DMS 273 treated with DMSO at 0.1 percent for 48 hours (cell line): Measurements from ENCODE around the gene USP2.
A peak's percentile ranks its signal among the peaks of the same experiment; 100 is the strongest.

ENCODE experiments used
- DNase-seq: peaks from one replicate; lab custom pipeline; 2025; lab: John Stamatoyannopoulos, UW

USP2 gene

DNA sequence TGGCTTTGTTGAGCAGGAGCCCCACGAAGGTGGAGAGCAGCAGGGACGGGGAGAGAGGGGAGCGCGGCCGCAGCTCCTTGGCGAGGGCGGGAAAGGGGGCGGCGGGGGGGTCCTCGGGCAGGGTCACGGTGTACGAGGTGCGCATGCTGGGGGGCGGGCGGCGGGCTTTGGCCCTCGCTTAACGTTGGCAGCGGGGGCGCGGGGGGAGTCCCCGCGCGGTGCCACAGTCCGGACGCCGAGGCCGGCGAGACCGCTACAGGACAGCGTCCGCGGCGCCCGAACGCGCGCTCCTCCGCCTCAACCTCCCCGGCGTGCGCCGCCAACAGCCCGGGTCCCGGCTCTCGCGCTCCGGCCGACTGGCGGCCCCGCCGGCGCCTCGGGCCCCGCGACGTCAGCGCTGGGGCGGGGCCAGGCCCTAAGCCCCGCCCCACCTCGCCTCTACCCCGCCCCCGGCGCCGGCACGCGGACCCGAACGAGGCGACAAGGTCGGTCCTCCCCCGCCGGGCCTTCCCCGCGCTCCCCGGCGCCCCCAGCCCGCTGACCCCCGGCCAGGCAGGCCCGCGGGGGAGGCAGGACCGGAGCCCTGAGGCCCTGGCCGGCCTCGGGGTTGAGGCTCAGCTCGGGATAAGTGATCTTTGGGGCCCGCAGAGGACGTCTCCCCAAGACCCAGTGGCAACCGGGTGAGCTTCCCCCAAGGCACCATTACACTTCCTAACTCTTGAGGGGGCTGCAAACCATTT, 17.5 kb downstream of the USP2 start:
- DNase-seq = no peak

DNA sequence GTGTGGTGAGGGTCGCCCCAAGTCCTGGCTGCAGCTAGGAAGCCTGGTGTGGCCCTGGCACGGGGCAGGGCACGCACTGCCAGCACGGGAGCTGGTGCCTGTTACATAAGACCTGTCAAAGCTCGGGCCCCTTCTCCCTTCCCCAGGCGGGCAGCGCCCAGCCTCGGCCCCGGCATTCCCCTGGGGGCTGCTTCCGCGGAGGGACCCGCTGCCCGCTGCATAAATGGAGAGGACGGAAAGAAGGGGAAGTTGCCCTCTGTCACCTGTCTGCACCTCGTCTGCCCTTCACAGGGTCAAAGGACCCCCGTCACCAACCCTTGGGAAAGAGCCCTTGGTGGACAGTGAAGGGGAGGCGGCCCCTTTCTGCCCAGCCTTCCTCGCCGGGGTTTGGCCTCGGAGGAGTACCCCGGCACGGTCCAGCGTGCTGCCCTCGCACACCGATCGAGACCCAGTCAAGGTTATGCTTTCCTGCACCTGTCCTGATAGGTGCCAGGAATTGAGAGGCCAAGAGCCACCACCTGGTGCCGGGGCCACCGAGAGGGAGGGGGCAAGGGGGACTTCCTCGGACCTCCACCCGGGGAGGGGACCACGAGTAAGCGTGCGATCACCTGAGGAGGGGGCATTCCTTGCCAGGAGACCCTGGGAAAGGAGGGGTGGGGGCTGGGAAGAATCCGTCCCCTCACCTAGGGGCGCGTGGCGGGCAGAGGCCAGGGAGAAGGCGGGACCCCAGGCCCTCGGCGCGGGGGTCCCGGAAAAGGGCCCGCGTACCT, 18.2 kb downstream of the USP2 start:
- DNase-seq = no peak

DNA sequence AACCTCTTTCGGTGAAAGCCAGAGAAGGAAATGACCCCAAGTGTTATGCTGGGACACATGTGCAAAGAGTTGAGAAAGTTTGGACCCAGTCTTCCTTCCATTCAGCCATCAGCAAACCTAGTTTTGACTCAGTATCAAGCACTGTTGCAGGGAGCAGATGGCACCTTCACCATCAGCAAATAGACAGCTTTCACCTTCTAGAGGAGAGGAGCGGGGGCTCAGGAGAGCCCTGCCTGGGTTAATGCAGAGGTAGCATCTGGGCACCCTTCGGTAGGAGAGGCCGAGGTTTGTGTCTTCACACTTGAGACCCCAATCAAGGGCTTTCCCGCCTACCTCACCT, 18.8 kb downstream of the USP2 start:
- no peak for DNase-seq

DNA sequence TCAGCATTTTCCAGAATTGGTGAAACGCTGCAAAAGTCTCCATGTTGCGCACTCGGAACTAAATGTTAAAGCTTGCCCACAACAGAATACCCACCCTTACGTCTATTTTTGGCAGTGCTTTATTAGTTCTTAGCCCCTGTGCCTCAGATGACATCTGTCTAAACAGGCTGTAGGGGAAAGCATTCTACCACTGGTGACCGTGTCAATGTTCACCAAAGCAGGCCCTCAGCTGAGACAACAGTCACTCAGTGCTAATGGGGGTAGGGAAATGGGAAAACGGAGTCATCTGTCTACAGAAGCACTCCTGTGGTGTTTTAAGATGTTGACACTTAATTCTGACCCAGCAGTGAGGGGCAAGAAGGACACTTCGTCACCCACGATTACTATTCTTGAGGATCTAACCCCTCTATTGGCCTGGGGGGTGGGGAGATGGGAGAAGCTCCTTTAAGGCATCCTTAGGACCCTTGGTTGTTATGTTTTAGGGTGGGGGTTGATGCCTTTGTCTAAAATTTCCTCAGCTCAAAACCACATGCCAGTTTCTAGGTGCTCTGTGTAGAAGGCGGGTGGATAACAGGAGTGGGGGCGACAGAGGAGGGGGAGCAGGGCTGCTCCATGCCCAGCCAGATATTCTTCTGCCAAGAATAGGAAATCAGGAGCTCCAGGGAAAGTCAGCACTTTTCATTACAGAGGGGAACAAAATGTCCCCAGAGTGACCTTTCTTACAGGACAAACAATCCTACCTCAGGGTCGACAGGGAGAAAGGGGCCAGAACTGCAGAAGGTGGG, 19.4 kb downstream of the USP2 start:
- no peak for DNase-seq

DNA sequence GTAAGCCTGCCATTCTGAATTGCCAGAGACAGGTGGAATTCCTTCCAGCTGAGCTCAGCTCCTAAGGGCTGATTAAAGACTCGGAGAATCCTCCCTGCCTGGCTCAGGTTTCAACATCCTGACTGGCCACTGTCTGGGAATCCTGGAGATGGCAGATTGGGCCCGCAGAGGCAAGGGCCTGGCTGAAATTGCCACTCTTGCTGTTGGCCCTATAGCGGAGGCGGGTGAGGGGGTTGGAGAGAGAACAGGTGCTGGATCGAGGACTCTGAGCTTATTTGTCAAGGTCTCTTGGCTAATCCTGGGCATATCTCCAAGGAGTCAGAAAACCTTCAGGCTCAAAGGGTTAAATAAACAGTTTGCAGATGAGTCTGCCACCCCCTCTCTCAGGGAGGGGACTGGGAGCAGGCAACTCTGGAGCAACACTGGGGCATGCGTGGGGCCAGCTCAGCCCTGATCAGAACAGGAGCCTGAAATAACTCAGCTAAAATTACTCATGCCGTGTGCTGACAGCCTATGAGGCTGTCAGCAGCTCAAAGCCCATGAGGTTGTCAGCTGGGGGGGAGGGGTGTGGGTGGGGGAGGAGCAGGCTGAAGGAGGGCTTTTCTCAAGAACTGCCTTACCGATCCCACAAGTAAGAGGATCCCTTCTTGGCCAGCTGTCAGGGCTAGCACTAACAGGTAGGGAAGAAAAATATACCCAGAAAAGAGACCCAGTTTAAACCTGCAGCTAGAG, 20.3 kb downstream of the USP2 start:
- DNase-seq = peak; percentile 82

DNA sequence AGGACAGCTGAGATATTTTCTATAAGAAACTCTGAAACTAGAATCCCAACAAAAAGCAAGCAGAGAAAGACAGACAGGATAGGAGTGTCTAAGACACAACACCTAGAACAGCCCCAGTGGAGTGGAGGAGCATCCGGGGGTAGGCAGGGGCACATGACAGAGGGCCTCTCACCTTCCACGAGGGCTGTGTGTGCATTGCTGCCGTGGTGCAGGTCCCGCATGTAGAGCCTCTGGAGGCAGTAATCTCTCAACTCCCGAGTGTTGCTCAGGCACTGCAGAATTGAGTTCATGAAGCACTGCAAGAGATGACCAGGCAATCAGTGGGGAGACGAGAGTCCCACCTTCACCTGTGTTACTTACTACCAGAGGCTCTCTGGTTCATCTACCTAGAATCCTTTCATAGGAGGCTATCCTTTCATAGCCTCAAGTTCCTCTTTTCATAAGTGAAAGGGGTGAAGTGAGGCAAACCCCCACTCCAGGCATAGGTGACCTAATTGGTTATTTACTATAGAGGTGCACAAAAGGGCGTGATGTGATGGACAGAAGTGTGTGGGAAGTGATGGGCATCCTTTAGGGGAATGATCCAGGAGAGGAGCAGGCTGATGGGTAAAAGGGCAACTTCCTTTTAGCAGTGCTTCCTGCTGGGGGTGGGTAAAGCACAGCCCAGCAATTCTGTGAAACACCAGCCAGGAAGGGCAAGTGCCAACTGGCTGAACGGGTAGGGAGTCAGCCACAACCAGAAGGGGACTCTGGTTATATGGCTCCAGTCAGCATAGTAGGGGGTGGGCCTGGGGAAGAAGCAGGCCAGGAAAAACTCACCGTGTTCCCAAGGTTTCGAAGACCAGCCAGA, 21.9 kb downstream of the USP2 start:
- DNase-seq = no peak

DNA sequence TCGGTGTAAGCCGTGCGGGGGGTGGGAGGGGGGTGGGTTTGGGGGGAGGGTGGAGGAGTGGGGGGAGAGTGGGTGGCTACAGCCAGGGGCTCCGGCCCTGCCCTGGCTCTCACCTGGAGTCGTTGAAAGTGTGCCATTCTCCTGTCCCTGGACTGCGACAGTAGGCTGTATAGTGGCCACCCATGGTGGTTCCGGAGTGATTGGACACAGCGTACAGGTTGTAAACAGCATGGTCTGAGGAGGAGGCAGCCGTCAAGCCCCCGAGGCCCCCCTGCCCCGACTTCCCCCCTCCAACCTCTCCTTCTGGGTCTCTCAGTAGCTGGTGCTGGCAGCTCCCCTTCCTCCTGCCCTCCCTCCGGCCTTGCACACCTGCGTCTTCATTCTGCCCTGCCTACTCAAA, 24.4 kb downstream of the USP2 start:
- DNase-seq = no peak

DNA sequence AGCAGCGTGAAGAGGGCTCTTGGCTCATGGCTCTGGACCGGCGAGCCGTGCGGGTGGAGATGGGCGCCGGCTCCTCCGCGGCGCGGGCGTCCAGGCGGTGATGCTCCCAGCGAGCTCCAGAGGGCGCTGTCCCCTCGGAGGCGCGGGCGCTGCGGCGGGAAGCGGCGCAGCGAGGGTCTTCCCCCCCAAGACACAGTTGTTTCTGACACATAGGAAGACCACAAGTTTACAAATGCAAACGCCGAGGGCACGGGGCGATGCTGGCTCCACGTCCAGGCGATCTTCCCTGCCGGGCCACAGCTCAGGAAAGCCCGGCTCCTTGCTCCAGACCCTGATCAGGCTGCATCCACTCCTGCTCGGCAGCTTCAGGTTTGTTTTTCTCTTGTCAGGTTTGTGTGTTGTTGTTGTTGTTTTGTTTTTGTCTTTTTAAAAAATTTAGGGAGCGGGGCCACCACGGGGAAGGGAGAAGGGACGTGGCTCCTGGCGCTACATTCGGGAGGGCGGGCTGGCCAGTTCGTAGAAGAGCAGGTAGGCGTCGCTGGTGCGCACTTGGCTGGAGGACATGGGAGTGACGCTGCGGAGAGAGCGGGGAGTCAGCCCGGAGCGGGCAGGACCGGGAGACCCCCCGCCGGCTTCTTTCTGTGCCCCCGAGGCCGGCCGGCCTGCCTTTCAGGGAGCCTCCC, 25.0 kb downstream of the USP2 start:
- DNase-seq = no peak

DNA sequence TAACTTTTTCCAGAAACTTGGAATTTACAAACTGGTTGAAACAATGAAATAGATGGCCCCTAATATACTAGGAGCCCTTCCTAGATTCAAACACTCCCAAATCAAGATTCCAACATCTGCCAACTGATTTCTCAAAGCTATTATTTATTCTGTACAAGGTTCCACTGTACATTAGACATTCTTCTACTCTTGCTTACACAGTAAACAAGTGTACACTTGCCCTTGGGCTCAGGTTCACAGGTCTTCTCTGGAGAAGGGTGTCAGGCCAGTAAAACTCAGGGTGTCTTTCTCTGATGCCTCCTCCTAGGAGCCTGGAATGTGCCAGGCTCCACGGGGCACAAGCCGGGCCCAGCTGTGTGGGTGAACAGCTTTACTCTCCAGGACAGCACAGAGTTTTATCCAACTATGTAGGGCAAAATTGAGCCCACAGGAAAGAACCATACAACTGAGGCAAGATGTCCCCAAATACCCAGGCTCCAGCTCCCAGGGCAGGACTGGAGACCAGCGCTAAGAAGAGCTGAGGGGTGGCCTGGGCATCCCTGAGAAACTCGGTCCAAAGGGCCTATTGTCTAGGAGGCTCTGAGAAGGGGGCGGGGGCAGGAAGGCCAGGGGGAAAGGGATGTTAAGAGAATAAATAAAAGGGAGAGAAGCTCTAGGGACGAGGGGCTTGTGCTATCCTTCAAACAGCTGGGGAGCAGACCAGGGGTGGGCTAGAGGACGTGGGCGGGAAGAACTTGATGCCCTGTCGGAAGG, 26.2 kb downstream of the USP2 start:
- DNase-seq = no peak

DNA sequence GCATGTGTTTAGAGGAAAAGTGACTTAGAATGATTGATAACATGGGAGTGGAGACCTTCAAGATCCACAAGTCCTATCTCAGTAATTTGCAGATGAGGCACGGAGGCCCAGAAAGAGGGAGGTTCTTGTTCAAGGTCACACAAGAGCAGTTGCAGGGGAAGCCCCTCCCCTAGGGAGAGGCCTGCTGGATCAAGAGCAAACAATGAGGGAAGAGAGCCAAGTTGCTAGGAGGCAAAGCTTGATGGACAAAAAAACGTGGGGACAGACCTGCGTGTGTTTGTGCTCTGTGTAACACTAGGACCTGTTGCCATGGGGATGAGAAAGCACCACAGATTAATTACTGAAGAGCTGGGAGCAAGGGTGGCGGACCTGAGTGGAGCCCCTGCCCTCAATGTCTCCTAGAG, 28.6 kb downstream of the USP2 start:
- no peak for DNase-seq

DNA sequence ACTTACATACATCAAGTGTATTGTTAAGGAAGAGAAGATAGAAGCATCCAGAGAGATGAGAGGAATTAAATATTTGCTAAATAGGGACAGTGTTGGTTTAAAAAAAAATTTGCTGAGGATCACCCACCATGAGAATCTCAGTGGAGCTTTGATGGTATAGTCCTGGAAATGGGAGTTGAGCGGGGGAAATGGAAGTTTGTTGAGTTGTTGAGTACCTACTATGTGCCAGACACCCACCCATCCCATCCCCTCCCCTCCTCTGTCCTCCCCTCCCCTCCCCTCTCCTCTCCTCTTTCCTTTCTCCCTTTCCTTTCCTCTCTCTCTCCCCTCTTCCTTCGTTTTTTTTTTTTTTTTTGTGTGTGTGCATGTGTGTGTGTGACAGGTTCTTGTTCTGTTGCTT, 30.3 kb downstream of the USP2 start:
- no peak for DNase-seq

DNA sequence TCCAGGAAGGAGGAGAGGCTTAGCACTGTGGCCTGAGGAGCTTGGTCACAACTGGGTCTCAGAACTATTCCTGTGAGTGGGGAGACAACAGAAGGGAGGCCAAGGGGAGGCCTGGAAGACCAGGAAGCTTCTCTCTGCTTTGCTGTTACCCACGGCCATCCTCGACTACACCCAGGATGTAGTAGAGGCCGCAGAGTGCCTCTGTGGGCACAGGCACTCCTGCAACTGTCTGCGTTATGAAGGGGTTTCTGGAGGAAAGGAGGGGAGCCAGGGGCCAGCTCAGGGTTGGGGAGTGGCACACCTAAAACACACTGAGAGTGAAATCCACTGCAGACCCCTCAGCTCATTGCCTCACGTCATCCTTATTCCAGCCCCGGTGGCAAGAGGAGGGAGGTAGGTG, 31.2 kb downstream of the USP2 start:
- DNase-seq = no peak

DNA sequence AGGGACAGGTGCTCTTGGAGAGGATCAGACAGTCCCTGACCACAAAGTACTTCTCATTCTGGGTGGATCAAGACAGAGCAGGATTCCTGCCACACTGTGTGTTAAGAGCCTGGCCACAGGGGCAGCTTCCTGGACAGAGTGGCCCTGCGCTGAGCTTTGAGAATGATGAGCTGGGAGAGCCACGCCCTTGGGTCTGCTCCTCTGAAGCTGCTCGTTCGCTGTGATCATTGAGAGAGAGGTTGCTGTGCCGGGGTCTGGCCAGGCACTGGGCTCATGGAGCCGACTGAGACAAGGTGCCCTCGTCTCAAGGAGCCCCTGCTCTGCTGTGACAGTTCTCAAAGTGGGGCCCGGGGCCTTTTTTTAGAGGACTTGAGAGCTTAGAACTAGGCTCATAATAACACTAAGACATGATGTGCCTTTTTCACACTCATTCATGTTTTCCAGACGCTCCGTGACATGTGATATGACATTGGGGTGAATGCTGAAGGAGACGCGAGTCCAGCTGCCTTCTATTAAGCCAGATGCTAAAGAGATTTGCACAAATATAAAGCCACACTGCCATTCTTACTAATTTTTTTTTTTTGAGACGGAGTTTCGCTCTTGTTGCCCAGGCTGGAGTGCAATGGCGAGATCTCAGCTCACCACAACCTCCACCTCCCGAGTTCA, 33.4 kb downstream of the USP2 start:
- no peak for DNase-seq

DNA sequence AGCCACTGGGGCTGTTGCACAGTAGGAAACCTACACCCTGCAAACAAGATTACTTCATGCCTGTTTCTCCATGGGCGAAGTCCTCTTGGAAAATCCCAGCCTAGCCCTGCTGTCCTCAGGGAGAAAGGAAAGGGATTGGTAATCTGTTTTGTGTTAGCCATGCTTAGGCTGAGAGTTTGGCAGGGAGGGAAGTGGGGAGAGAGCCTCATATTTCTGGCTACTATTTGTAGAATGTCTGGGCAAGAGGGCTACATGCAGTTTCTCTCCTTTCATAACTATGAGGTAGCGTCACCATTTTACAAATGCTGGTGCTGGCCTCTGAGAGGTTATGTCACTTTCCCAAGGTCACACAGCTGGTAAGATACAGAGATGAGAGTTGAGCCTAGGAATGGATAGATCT, 34.2 kb downstream of the USP2 start:
- no peak for DNase-seq

DNA sequence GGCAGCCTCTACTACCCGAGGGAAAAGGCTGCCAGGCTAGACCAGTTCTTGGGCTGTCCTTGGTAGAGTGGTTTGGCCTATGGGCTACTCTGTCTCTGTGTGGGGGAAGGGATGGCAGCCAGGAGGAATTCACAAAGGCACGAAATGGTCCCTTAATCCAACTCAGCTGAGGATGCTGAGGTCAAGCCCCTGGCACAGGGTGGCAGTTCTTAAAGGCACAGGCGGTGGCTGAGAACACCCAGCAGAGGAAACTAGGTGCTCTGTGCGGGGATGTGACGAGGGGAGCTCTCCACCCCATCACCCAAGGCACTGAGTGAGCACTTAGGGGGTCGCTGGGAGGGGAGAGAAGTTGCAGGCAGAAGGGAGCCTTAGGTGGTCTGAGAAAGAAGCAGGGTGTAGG, 34.9 kb downstream of the USP2 start, which contains the start of gene MFRP:
TSS of gene MFRP (minus strand) at position 101 of the 400 bp plus-strand sequence. CDS start 192 bp downstream, outside the sequence.
- DNase-seq = no peak

DNA sequence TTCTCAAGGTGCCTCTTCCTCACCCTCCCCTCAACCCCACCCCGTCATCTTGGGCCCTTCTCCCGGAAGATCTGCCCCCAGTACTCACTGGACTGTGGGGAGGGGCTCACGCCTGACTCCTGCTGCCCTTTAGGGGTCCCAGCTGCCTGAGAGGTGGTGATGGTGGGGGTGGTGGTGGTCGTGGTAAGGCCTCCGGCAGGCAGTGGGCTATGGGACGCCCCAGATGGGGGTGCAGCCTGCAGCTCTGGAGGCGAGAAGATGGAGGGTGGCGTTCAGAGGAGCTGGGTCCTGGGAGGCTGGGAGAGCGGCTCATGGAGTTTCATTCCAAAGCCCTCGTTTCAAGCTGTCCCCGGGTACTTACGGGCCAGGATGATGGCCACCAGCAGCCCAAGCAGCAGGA, 35.8 kb downstream of the USP2 start:
- no peak for DNase-seq

DNA sequence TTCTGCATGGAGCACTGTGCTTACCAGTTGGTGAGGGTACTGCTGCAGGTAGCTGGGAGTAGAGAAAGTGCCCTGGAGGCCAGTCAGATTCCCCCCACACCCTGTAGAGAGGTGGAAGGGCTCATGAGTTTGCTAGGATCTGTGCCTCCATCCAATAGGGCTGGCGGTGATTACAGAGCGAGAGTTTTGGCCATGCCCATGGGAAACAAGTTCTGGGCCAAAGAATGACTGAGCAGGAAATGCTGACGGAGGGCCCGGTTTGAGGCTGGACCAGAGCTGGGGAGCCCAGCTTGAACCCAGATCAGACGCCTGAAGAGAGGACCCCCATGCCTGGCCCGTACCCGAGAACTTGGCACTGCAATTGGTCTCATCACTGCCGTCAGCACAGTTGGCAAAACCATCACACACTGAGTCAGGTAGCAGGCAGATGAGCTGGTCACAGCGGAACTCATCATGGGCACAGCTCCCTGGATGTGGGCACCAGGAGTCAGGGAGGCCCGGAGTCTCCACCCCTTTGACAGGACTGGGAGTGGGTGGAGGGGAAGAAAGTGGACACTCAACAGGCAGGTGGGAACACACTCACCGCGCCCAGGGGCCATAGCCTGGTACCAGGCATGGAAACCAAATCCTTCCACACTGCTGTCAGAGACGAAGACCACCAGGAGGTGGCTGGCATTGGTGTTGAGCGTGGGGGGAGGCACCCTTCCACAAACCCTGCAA, 37.0 kb downstream of the USP2 start:
- no peak for DNase-seq

DNA sequence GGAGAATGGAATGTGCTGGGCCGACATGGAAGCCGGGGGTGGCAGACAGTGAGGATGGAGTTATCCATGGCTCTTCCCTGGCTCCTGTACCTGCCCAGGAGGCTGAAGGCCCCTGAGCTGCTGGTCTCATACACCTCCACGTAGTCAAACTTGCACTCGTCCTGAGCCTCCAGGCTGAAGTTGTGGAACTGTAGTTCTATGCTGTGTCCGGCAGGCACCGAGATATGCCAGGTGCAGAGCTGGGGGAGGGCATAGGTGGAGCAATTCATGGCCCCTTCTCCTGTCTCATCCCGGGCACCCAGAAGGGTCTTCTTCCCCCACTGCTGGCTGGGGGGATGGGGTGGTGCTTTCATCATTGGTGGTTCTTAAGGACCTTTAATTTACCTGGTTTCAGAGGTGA, 37.8 kb downstream of the USP2 start:
- no peak for DNase-seq
